Stimulated activated CD4-positive, alpha-beta T cell treated with anti-CD3 and anti-CD28 coated beads, Interleukin-15, amount 100 ng/mL, for 24 hours (primary cell): ENCODE measurements around the gene A1BG.
A peak's percentile ranks its signal among the peaks of the same experiment; 100 is the strongest.
"Not testable (repeated sequence)": the region's sequence is repeated elsewhere in the genome, so short reads cannot be mapped to it uniquely, and the experiment has no call there.

ENCODE experiments used
- DNase-seq: peaks from one replicate; pipeline ENCODE4 v3.0.0-alpha.2; 2020

Gene A1BG

DNA sequence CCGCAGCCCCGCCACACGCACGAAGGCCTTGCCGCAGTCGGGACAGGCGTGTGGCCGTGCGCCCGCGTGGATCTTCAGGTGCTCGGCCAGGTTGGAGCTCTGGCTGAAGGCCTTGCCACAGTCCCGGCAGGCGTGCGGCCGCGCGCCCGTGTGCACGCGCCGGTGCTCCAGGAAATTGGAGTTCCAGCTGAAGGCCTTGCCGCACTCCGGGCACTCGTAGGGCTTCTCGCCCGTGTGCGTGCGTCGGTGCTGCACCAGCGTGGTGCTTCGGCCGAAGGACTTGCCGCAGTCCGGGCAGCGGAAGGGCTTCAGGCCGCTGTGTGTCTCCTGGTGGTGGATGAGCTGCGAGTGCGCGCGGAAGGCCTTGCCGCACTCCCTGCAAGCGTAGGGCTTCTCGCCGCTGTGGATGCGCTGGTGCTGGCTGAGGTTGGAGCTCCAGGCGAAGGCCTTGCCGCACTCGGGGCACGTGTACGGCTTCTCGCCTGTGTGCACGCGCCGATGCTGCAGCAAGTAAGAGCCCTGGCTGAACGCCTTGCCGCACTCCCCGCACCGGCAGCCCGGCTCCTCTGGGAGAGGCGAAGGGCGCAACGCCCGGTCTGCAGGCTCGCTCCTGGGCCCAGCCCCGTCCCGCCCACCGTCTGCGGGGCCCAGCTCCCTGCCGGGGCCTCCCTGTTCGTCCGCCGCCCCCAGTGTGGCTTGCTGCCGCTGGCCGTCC, 3.6 kb upstream of the A1BG start:
- DNase-seq, result no peak

- peak; percentile 57 for DNase-seq
Measured at GRCh38 chr19:58355908-58356765, 2.8 kb upstream of the A1BG start.

DNA sequence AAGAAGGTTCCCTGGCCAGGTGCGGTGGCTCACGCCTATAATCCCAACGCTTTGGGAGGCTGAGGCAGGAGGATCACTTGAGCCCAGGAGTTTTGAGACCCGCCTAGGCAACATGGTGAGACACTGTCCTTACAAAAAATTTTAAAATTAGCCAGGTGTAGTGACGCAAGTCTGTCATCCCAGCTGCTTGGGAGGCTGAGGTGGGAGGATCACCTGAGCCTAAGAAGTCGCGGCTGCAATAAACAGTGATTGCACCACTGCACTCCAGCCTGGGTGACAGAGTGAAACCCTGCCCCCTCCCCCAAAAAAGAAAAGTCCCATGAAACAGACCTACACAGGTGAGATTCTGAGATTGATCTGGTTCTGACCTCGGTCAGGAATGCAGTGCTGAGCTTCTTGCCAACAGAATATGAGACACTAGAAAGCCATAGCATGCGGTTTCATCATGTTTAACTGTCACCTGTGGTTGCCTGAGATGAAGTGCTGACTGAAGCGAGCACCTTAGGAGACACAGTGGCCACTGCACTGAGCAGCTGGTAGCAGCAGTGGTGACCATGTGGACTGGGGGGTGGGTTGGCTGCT, 2.0 kb upstream of the A1BG start:
- DNase-seq, result no peak

- no peak for DNase-seq
Measured at GRCh38 chr19:58354478-58355030, 1.3 kb upstream of the A1BG start.

DNA sequence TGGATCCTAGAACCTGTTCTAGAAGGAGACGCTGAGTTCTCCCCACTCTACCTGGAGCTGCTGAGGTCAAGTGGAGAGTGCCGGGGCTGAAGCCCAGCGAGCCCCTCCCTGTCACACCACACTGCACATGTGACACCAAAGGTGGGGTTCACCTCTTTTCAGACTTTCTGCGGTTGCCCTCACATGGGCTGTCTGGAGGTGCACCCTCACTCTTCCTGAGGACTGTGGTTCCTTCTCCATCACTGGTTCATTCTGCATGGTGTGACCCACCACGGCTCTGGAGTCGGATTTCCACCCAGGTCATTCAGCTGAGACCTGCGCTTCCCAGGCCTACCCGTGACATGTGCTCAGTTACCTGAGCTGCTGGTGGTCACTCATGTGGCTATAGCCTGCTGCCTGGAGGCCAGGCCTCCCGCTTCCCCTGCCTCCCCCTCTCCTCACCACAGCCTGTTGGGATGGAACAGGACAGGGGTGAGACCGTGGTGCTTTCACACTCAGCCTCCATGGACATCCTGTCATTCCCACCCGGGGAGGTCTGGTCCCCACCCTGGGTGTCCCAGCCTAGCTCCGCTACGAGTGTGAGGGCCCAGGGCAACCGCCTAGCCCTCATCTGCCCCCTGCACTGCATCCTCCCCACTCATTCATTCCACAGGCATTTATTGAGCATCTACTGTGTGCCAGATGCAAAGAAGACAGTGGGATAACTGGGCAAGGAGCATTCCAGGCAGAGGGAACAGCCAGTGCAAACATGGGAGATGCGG, 605 bp upstream of the A1BG start:
- no peak for DNase-seq

- no peak for DNase-seq
Measured at GRCh38 chr19:58351990-58352755, 1.1 kb downstream of the A1BG start.

DNA sequence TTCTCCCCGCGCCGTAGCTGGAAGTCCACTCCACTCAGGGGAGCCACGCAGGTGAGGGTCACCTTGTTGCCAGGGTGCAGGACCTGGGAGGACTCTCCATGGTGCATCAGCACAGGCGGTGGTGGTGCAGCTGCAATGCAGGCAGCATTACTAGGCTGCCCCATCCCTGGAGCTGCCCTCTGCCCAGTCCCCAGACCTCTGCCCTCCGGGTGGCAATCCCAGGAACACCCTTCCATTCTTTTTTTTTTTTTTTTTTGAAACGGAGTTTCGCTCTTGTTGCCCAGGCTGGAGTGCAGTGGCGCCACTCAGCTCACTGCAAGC, 1.8 kb downstream of the A1BG start:
- DNase-seq, result no peak

- DNase-seq, result no peak
Measured at GRCh38 chr19:58350871-58351557, 2.3 kb downstream of the A1BG start.

DNA sequence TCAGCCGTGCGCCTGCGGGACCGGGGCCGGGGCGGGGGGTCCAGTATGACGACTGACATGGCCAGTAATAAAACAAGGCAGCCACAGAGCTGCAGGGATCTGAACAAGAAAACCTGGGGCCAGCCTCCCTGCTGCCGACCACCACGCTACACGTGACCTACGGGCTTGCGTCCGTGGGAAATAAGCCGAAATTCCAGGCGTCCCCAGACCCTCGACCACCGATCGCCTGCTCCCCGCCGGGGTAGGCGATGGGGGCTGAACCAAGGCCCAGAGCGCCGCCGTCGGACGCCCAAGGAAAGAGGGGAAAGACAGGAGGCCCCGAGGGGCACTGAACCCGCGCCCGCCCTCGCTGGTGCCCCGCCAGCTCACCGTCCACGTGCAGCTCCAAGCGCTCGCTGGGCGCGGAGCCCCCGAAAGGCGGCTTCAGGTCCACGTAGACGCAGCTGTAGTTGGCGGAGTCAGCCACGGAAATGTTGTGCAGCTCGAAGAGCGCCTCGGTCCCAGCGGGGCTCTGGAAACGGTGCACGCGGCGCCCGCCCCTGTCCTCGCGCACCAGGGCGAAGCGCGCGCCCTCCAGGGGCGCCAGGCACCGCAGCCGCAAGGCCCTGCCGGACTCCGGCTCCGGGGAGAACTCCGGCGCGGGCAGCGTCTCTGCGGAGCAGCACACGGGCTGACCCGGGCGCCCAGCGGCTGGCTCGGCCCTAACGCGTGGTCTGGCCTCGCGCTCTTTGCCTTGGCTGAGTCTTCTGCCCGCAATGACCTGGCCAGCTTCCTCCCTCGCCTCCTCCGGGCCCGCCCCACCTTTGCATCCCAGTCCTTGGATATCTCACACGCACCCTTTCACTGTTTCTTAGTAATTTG, 3.1 kb downstream of the A1BG start:
- DNase-seq, result no peak

GRCh38 chr19:58349590-58349989, 3.7 kb downstream of the A1BG start:
- DNase-seq, result no peak

DNA sequence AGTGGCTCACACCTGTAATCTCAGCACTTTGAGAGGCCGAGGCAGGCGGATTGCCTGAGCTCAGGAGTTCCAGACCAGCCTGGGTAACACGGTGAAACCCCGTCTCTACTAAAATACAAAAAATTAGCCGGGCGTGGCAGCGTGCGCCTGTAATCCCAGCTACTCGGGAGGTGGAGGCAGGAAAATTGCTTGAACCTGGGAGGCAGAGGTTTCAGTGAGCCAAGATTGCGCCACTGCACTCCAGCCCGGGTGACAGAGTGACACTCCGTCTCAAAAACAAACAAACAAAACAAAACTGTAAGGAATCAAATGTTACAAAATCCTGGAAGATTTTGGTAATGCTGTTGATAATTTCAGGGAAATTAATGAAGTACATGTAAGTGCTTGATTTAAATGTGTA, 5.2 kb downstream of the A1BG start:
- DNase-seq, result not testable (repeated sequence)

GRCh38 chr19:58346961-58347929, 6.0 kb downstream of the A1BG start:
- DNase-seq, result peak; percentile 73

DNA sequence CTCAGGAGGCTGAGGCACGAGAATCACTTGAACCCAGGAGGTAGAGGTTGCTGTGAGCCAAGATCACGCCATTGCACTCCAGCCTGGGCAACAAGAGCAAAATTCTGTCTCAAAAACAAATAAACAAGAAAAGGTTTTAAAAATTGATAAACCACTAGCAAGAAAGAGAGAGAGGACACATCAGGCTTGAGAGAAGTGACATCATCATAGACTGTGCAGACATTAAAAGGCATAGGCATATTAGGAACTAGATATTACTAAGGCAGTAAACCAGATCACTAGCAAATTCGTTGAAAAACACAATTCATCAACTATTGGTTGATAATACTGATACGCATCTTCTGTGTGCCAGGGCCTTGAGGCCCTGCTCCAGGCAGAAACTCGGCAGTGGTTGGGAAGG, 7.7 kb downstream of the A1BG start:
- no peak for DNase-seq

- DNase-seq, result no peak
Measured at GRCh38 chr19:58338825-58339558, 14.3 kb downstream of the A1BG start.

GRCh38 chr19:58338336-58338735, 15.0 kb downstream of the A1BG start:
- DNase-seq, result no peak

GRCh38 chr19:58336820-58337219, 16.5 kb downstream of the A1BG start:
- no peak for DNase-seq

- DNase-seq, result no peak
Measured at GRCh38 chr19:58336216-58336615, 17.1 kb downstream of the A1BG start.

GRCh38 chr19:58335630-58336029, 17.7 kb downstream of the A1BG start:
- no peak for DNase-seq
